GM10266 (cell line): Measurements from ENCODE around the gene FCN2.

Experiments used
- DNase-seq: peaks from one replicate; pipeline ENCODE4 v3.0.0; 2012; ENCODE audit errors: extremely low spot score
- TF ChIP-seq, protein P1 (sequence below): IDR thresholded peaks from 2 replicates; pipeline ENCODE4 v1.5.1; 2012; ENCODE audit warnings: mild to moderate bottlenecking, low read depth; ENCODE audit not compliant: control insufficient read depth, insufficient read depth; ENCODE audit errors: missing control alignments

FCN2 gene

DNA sequence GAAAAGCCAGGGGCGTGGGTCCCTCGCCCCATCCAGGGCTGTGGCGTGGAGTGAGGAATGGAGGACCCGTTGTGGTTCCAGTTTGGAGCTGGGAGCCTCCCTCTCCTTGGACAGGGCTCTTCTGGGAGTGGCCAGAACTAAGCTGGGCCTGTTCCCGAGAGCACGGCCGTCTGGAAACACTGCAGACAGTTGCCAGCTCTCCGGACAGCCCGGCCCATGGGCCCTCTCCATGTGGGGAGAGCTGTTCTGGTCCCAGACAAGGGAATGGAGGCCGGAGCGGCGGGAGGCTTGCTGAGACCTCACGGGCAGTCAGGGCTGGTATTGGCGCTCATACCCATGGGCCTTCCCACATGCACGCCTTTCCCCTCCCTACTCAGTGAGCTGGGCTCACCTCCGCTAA lies 45.2 kb upstream of the FCN2 start:
- DNase-seq: no peak
- TF ChIP-seq, protein P1, sequence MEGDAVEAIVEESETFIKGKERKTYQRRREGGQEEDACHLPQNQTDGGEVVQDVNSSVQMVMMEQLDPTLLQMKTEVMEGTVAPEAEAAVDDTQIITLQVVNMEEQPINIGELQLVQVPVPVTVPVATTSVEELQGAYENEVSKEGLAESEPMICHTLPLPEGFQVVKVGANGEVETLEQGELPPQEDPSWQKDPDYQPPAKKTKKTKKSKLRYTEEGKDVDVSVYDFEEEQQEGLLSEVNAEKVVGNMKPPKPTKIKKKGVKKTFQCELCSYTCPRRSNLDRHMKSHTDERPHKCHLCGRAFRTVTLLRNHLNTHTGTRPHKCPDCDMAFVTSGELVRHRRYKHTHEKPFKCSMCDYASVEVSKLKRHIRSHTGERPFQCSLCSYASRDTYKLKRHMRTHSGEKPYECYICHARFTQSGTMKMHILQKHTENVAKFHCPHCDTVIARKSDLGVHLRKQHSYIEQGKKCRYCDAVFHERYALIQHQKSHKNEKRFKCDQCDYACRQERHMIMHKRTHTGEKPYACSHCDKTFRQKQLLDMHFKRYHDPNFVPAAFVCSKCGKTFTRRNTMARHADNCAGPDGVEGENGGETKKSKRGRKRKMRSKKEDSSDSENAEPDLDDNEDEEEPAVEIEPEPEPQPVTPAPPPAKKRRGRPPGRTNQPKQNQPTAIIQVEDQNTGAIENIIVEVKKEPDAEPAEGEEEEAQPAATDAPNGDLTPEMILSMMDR: no peak

DNA sequence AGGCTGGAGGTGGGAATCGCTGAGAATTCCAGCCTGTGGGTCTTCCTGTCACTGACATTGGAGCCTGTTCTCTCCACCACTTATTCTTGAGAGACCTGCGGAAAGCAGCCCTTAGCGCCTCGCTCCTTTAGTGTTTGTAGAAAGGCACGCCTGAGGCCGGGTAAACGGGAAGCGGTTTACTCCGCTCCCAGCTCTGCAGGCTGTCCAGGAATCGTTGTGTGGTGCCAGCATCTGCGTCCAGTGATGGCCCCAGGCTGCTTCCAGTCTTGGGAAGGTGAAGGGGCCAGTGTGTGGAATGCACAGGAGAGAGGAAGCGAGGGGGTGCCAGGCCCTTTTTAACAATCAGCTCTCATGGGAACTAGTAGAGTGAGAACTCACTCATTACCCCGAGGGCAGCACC lies 44.6 kb upstream of the FCN2 start:
- no peak for DNase-seq
- TF ChIP-seq, protein P1: no peak

GRCh38 chr9:134836406-134836970 lies 44.1 kb upstream of the FCN2 start:
- TF ChIP-seq, protein P1: no peak
- DNase-seq: no peak

DNA sequence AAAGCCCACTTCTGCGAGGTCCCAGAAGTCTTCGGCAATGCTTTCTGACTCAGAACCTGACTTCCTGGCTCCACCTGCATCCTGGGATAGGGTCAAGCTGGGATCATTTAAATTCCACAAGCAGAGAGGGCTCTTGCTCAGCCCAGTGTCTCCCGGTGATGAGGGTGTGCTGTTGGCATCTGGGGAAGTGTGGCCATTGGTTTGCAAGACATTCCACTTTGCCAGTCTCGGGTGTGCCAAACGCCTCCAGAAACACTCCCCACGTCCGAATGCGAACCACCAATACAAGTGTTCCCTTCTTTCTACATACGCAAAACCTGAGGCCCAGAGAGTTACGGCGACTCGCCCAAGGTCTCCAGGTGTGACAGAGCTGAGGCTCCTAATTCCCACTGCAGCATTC lies 43.1 kb upstream of the FCN2 start:
- no peak for DNase-seq
- TF ChIP-seq, protein P1: no peak

DNA sequence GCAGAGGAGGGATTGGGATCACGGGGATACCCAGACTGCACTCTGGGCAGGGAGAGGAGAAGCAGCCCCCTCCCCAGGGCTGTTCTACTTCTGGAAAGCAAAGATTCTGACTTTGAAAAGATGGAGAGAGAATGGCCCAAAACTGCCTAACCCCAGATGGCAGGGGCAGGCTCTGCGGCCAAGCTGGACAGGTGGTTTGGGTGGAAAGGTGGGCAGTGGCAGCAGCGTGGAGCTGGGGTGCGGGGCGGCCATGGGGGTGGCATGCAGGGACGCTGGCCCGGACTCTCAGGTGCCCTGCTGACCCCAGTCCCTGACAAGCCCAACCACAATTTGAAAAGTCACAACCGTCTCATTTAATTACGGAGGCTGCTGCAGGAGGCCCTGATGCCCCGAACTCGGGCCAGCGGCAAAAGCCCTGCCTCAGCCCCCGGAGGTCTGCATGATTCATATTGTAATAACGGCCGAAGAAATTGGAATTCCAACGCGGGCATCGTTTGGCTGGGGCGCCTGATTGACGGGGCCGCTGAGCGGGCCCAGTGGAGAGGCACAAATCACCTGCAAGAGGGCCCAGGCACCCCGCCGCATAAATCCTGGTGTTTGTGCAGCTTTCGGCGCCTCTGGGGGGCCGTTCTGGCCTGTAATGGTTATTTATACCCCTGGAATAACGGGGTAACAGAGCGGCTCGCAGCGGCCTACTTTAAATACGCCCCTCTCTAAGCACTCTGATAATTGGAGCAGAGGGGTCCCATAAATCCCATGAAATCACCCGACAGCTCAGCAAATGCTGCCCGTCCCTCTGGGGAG lies 41.8 kb upstream of the FCN2 start:
- TF ChIP-seq, protein P1: no peak
- no peak for DNase-seq

GRCh38 chr9:134839455-134840125 lies 41.0 kb upstream of the FCN2 start:
- TF ChIP-seq, protein P1: peak; percentile 18
- no peak for DNase-seq

GRCh38 chr9:134840511-134840910 lies 40.1 kb upstream of the FCN2 start:
- TF ChIP-seq, protein P1: no peak

More at GRCh38 chr9:134840511-134840910, 40.1 kb upstream of the FCN2 start:
- no peak for DNase-seq
